ENCODE results near the gene CEACAM1.
"Not testable (repeated sequence)": the region's sequence is repeated elsewhere in the genome, so short reads cannot be mapped to it uniquely, and the experiment has no call there.

The CEACAM1 gene

DNA sequence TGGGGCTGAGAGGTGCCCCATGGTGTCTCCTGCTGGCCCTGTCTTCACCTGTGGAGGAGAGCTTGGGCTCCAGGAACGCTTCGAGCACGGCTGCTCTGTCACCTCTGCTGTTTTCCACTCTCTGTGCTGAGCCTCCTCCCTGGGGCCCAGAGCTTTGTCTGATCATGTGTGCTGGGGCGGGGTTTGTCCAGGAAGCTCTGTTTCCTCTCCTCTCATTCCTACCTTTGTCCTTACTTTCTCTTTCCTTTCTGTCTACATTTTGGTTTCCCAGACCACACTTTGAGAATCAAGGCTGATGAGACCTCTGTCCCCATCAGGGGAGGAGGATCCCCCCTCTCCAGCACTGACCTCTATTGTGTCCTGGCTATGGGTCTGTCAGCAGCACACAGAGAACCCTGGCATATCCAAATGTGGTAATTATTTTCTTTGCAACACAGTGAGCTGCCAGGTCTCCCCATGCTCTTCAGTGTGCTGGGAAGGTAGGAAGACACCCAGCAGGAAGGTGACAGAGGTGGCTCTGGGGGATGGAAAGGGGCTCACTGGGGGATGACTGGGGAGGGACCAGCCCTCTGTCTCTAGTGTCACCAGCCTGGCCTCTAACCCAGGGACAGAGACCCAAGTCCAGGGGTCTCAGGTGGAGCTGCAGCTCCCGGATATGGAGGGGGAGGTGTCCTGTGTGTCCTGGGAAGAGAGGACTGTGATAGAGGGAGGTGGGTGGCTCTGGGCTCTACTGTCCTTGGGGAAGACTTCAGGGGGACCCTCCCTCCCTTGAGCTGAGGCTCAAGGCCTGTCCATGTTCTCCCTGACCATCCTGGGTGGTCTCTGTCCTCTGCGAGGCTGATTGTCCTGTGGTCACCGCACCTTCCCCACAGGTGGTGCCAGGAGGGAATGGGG, at the start of gene CEACAM1:
Gene CEACAM1 (minus strand): TSS at position 128 of the 894 bp plus-strand sequence. CDS start 107 bp downstream, at position 21.
- peak; percentile 75 for DNase-seq

DNA sequence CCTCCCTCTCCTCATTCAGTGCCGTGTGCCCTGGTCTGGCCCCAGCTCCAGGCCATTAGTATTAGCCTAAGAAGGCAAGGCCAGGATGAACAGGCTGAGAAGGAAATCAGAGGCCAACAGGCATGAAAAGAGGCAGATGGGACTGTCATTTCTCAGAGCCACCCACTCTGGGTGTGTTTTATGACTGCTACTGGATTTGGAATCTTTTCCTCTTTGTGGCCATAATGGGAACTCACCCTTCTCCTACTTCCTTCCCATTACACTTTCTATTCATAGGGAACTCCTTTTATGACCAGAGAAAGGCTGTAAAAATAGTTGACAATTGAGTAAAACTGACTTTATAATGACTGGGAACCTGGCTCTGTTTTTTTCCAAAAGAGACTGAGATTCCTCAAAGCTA, 48.7 kb upstream of the CEACAM1 start:
- DNase-seq = no peak

DNA sequence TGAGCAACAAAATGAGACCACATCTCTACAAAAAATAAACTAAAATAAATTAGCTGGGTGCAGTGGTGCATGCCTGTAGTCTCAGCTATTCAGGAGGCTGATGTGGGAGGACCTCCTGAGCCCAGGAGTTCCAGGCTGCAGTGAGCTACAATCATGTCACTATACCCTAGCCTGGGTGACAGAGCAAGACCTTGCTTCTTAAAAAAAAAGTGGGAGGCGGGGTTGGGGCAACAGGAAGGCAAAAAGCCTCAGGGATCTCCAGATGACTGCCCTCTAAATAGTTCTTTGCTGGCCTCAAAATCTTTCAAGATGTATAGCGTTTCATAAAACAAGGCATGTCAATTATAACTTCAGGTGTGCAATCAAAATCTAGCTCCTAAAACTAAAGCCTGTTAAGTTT, 48.0 kb upstream of the CEACAM1 start:
- DNase-seq = no peak

DNA sequence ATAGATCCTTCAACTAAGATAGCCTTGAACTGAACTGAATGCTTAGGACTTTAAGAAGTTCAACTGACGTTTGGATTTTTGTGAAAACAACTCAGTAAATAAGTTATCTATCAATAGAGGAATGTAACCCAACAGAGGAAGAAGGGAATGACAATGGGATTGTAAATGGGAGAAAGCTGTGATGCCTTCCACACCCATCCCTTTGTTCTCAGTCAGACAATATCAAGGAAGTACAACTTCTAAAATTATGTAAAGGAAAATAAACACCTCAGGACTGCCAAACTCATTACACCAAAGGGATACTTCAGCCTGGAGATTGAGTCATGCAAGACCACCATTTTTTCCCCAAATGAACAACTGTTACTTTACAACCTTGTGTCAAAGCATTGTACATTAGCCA, 45.4 kb upstream of the CEACAM1 start:
- no peak for DNase-seq

DNA sequence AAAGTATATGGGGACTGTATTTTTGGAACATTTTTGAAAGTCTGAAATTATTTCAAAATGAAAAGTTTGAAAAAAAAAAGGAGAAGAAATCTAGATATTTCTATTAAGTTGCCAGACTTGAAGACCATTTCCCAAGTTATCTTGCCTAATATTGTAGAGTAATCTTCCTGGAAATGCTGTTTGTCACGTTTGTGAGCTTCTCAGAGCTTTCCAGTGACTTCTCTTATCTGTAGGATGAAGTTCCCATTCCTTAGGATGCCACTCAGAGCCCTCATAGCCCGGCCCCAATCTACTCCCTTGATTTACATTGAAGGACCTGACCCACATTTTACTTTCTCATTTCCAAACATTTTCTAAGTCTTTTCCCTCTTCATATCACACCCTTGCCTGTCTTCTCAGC, 42.8 kb upstream of the CEACAM1 start:
- no peak for DNase-seq

DNA sequence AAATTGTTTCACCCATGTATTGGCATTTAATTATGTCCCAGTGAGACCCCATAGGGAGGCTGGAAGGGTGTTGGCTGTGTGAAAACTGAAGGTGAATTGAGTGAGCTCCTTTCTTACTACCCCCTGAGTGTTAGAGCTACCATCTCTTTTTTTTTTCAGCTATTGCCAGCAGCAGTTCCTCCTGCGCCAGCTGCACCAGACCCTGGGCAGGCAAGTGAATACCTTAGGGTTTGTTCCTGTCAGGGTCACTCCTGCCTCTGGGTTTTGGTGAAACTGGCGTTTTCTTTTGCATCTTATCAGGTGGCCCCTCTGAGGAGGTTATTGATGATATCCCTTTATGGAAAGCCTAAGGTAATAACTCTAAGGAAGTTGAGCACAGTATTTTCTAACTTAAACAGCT, 40.9 kb upstream of the CEACAM1 start:
- no peak for DNase-seq

DNA sequence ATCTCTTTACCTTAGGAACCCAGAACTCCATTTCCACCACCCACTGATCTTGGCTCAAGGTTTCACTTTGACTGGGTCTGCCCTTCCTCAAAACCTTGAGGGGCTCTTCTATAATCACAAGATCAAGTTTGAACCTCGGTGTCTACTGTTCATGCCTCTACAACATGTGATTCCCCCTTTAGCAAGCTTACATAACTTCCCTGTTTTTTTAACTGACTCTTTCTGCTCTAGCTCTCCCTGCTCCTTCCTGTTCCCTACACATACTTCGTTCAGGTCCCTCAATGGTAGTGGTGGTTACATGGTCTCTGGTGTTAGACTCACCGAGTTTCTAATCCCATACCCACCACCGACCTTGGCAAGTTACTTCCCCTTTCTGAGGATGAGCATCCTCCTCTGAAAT, 39.7 kb upstream of the CEACAM1 start:
- no peak for DNase-seq

DNA sequence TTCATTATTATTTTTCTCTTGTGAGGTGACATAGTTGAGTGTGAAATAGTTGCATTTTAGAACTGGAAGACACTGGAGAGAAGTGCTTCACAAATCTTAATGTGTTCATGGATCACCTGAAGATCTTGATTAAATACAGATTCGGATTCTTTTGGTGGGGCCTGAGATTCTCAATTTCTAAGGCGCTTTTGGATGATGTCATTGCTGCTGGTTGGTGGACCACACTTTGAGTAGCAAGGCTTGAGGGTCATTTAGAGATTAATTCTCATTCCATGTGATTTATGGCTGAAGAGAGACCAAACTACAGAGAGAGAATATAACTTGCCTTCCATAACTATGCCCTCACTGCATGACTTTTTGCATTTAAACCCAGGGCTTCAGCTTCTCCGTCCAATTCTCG, 39.3 kb upstream of the CEACAM1 start:
- no peak for DNase-seq

DNA sequence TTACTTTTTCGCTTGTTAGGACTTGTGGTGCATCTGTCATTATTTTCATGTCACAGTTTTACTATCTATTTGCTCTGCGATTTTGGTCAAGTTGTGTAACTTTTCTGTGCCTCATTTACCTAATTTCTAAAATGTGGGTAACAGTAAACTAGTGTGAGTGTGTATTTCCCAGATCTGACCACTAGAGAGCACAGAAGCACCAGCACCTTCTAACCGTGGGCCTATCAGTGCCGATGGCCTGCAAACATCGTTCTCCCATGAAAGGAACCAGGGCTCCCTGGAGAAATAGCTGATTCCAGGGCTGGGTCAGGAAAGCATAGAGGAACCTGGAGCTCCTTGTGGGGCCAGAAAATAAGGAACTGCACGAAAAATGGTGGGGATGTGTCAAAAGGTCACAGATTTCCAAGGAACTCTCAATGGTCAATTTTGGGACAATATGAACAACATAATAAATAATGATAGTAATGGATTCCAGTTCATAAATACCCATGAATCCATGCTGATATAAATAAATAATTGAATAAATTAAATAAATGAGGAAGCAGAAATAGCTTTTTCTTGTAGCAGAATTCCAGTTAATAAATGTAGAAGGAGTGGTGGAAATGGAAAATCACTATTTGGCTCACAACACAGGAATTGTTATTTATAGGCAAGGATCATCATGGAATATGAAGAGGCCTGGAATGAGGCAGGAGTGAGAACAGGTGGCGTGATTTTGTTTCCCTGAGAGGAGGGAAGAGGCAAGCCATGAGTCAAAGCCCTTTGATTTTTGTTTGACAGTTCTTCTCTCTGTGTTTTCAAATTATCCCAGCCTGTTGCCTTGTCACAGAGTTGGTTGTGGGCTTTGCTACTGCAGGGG, 35.3 kb upstream of the CEACAM1 start:
- peak; percentile 25 for DNase-seq

DNA sequence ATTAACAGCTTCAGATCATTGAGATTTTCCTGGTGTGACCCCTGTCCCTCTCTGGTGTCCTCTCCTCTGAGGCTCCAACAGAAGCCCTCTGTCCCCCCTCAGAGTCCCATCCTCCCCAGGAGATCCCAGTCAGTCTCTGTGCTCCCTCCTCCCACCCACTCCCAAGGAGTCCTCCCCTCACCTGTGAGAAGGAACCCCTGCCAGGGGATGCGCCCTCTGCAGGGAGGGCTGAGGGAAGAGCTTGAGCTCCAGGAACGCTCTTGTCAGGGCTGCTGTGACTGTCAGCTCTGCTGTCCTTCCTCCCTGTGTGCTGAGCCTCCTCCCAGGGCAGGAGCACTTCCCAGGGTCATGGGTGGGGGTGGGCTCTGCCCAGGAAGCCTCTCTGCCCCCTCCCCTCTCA, 33.2 kb upstream of the CEACAM1 start:
- no peak for DNase-seq

DNA sequence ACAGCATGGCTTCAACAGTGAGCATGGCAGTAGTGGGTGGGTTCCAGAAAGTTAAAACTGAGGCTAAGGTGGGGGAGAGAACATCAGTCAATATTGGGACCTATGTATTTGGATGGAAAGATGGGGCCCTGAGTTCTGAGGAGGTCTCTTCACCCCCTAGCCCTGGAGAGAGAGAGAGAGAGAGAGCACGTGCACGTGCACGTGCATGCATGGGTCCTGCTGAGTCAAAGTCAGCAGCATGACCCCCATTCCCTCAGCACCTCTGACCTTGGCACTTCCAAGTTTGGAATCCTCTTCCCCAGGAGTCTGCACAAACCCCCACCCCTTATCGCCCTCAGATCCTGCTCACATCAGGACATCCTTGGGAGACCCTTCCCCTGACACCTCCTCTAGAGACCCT, 32.5 kb upstream of the CEACAM1 start:
- DNase-seq = no peak

DNA sequence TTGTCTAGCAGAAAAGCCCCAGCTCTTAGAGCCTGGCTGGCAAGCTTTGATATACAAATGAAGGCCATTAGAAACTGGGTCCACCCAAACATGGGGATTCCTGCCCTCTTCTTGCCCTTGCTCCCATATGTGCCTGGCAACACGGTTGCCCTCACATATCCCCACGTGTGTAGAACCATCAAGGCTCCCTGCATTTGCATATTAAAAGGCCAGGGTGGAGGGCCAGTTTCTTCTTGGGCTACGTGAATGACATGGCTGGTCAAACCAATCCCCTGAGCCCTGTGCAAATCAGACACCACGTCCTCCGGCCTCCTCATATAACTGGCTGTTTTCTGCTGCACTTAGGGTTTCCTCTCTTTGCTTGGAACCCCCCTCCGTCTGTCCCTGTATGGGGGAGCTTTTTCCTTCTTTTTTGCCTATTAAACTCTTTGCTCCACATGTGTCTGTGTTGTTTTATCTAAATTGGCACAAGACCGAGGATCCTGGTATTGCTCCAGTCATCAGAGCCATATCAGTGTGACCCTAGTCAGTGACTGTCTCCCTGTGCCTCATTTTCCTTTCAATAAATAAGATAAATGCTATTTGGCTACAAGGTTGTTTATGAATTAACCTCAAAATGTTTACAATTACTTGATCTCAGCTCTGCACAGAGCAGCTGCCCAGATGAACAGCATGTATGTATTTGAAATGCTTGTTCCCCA, 30.3 kb upstream of the CEACAM1 start:
- no peak for DNase-seq

DNA sequence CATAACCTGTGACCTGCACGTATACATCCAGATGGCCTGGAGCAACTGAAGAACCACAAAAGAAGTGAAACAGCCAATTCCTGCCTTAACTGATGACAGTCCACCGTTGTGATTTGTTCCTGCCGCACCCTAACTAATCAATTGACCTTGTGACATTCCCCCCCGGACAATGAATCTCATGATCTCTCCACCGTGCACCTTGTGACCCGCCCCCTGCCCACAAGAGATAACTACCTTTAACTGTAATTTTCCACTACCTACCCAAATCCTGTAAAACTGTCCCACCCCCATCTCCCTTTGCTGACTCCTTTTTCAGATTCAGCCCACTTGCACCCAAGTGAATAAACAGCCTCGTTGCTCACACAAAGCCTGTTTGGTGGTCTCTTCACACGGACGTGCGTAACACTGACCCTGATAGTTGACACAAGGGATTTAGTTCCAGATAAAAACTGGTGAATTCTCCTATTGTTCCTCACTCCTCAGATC, 29.1 kb upstream of the CEACAM1 start:
- DNase-seq = not testable (repeated sequence)

DNA sequence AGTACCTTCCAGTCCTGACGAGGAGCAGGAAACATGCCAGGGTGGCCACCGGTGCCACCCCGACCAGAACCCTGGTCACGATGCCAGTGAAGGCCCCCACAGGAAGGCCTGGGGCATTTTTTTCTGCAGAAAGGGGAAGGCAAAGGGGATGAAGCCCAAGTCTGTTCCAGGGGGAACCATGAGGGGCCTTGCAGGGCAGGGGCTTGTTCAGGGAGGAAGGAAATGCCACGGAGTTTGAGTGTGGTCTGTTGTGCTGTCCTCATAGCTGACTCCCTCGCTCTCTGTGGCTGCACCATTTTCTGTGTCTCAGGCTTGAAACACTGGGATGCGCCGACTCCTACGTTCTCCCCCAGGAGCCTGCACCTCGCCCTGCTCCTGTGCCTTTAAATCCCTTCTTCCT, 27.5 kb upstream of the CEACAM1 start:
- no peak for DNase-seq

DNA sequence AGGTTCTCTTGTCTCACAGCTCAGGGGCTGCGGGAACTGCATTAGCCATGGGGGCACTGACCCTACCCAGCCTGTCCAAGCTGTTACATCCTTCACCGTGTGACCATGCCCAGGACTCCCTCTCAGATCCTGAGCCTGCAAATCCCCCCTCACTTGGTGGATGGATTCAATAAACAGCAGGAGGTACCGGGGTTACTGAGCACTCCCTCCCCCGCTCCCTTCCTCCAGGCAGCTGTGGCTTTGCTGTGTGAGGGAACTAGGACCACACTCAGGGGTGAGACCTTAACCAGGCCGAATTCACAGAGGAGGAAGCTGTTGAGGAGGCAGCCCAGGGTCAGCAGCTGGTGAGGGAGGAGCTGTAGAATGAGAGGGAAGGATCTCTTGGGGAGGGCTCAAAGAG, 27.0 kb upstream of the CEACAM1 start:
- DNase-seq = no peak

DNA sequence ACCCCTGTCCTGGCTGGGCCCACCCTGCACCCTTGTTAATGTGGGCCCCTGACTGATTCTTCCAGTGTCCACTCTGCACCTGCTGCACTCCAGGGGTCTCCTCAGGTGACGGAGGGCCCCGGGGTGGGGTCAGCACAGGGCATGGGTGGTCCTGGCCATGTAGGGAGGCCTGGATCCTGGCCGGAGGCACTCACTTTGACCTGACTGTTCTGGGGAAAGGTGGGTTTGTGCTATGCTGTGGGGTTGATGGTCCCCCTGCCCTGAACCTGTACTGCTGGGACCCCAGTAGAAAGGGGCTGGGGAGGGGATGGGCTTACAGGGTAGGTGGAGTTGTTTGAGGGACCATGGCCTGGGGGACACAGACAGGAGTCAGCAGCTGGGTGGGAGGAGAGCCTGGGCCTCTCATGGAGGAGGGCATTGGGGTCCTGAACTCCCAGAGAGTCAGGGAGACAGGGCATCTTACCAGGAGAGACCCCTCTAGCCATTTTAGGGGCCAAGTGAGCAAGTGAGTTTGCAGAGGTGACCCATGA, 25.8 kb upstream of the CEACAM1 start:
- no peak for DNase-seq

DNA sequence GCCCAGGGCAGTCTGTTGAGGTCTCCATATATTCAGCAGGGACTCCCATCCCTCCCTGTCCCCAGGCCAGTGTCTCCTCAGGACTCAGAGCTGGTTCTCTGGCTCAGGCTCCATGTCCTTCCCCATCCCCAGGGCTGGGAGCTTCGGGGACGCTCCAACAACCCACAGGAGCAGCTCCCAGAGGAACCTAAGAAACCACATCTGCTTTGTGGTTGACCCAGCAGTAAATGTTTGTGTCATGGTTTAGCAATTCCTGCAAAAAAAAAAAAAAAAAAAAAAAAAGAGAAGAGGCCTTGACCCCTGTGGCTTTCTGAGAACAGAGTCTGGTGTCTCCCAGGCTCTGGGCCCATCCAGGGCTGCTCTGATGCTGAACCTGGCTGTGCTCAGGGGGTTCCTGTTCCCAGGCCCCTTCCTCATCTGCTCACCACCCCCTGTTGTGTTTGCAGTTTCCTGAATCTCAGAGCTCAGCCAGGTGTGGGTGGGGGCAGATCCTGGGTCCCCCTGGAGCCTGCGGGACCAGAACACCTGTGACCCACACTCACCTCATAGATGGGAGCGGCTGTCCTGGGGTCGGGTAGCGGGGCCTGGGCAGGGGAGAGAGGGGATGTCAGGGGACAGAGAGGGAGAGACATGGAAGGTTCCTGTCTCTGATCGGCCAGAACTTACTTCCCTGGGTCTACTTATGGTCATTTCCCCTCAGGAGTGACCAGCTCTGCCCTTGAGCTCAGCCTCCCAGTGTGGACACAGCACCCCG, 25.2 kb upstream of the CEACAM1 start:
- no peak for DNase-seq

DNA sequence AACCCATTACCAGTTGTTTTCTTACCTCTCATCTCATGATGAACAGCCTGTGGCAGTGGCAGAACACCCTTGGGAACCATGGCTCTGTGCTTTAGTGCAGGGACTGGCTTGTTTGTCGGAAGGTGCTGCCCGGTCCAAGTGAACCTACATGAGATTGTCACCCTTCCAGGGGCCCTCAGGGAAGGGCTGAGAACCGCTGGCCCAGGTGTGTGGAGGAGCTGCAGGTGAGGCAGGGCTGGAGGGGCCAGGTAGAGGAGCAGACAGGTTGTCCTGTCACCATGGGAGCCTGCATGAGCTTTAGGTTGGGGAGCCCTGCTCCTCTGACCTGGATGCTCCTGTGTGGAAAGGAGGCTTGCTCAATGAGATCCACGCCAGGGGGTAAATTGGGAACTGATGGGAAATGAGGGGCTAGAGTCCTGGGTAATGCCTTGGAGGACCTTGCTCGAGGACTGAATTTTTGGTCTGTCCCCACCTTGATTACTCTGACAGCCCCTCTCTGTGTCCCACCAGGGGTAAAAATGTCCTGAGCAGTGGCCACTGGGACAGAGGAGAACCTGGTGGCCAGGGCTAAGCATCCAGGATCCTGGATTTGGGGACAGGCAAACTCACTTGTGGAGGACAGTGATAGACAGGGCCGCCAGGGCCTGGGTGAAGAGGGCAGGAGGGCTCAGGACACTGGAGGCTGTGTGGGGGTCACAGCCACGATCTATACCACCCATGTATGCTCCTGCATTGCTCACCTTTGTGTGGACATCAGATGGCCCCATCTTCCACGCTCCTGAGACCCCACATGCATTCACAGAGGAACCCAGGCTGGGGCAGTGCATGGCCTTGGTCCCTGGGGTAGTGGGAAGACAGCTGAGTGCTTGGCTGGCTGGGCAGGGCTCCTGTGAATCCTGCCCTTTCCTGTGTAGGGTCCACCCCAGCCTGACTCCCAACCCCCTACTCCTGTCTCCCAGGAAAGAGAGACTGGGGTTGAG, 24.1 kb upstream of the CEACAM1 start:
- DNase-seq = no peak

DNA sequence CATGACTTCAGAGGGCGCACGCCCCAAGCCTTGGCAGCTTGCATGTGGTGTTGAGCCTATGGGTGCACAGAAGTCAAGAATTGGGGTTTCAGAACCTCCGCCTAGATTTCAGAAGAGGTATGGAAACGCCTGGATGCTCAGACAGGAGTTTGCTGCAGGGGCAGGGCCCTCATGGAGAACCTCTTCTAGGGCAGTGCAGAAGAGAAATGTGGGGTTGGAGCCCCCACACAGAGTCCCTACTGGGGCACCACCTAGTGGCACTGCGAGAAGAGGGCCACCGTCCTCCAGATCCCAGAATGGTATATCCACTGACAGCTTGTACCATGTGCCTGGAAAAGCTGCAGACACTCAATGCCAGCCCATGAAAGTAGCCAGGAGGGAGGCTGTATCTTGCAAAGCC, 22.2 kb upstream of the CEACAM1 start:
- not testable (repeated sequence) for DNase-seq

DNA sequence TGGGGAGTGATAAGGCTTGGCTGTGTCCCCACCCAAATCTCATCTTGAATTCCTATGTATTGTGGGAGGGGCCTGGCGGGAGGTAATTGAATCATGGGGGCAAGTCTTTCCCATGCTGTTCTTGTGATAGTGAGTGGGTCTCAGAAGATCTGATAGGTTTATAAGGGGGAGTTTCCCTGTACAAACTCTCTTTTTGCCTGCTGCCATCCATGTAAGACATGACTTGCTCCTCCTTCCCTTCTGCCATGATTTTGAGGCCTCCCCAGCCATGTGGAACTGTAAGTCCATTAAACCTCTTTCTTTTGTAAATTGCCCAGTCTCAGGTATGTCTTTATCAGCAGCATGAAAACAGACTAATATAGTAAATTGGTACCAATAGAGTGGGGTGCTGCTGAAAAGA, 20.8 kb upstream of the CEACAM1 start:
- not testable (repeated sequence) for DNase-seq

DNA sequence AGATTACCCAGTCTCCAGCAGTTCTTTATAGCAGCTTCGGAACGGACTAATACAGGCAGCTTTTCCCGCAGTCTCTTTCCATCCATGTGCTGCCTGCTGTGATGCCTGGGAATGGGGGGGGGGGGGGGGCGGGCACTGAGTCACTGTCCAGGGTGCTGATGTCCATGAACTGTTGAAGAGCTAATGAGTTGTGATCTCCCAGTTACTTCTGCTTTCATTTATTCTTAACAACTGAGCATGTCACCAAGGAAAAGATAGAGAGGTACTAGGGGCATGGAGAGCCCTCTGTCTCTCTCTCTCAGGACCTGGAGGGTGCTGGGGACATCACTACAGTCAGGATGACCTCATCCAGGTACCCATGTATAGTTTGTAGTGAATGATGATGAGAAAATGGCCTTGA, 20.3 kb upstream of the CEACAM1 start:
- no peak for DNase-seq
